ENCODE measurements around the gene DOCK6.

GRCh38 chr19:11165486-11166030 is 96.8 kb downstream of the DOCK6 start:
- TF ChIP-seq CTCF (IDR thresholded peaks at IDR 0.05) (no peak), ZFX (IDR thresholded peaks at IDR 0.05; ENCODE audit: borderline replicate concordance) (no peak)

All from 22Rv1 (cell line).